ENCODE data around the gene RSU1.
A peak's percentile ranks its signal among the peaks of the same experiment; 100 is the strongest.

The RSU1 gene

DNA sequence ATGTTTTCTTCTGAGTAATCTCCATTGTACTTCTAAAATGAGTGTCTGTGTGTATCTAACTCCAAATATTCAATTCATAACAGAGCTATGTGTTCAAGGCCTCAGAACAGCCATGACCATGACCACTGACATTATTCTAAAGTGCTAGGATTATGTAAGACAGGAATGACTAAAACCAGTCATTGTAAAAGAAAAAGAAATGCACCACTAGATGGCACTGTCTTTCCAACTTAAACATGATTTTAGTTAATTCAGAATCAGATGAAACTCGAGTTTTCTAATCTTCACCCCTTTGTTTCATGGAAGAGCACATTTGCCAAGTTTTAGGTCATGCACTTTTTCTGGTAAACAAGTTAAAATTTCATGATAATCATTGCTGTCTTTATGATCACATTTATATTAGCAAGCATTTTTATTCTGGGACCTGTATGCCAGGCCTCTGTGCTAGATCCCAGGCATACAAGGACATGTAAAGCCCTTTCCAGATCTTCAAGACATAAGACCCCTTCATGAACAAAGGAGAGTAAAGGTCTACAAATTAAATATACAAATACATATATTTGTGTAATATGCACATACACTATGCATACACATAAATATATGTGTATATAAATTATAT is 26.1 kb upstream of the RSU1 start:
- Histone ChIP-seq H3K36me3 (ENCODE audit: insufficient read depth, low read length) (no peaks in the 10 kb centered on the region), H3K27me3 (ENCODE audit: insufficient read depth, low read length, poor library complexity) (no peaks in the 10 kb centered on the region), H2AFZ (ENCODE audit: low read depth, low read length) (no peak overlapping the region), H3K27ac (ENCODE audit: low read length) (no peak overlapping the region), H3K4me1 (ENCODE audit: insufficient read depth, low read length) (no peaks in the 10 kb centered on the region), H3K4me3 (ENCODE audit: low read depth in 1 of 2, low read length in 2 of 2) (no peak overlapping the region), H4K20me1 (ENCODE audit: insufficient read depth, low read length) (no peaks in the 10 kb centered on the region), H3K9me3 (ENCODE audit: insufficient read depth, low read length, severe bottlenecking) (no peaks in the 10 kb centered on the region), H3K4me2 (ENCODE audit: insufficient read depth, low read length) (no peak overlapping the region), H3K79me2 (ENCODE audit: insufficient read depth, low read length) (no peaks in the 10 kb centered on the region), H3K9ac (ENCODE audit: low read depth, low read length) (no peak overlapping the region)
- TF ChIP-seq EZH2 (IDR thresholded peaks at IDR 0.05; ENCODE audit: borderline replicate concordance, low read depth, low read length, severe bottlenecking) = no peak
- TF ChIP-seq, protein P1, sequence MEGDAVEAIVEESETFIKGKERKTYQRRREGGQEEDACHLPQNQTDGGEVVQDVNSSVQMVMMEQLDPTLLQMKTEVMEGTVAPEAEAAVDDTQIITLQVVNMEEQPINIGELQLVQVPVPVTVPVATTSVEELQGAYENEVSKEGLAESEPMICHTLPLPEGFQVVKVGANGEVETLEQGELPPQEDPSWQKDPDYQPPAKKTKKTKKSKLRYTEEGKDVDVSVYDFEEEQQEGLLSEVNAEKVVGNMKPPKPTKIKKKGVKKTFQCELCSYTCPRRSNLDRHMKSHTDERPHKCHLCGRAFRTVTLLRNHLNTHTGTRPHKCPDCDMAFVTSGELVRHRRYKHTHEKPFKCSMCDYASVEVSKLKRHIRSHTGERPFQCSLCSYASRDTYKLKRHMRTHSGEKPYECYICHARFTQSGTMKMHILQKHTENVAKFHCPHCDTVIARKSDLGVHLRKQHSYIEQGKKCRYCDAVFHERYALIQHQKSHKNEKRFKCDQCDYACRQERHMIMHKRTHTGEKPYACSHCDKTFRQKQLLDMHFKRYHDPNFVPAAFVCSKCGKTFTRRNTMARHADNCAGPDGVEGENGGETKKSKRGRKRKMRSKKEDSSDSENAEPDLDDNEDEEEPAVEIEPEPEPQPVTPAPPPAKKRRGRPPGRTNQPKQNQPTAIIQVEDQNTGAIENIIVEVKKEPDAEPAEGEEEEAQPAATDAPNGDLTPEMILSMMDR (IDR thresholded peaks at IDR 0.05; ENCODE audit: borderline replicate concordance, extremely low read depth, low read length, poor library complexity, severe bottlenecking) = peak; percentile 78
- ATAC-seq (ENCODE audit: insufficient read depth, low read depth) = peak; percentile 79
- DNase-seq = no peak

DNA sequence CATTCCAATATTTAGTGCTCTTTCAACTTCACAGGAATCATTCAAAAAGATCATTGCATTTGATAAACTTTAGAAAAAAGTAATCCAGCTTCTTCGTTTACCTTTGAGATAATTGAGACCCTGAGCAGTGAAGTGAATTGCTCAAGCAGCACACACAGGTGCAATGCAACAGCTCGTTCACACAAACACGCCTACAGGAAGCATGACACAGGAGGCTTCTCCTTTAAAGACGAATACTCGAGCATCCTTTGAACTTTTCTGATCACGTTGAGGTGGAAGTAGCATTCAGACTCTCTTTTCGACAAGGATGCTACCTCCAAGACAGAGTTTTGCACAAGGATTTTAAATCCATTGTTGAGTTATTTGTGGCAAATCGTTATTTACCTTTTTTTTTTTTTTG is 18.0 kb upstream of the RSU1 start:
- Histone ChIP-seq H3K27me3 (ENCODE audit: insufficient read depth, low read length, poor library complexity) (no peaks in the 10 kb centered on the region), H3K4me3 (ENCODE audit: low read depth in 1 of 2, low read length in 2 of 2) (no peak overlapping the region), H3K4me1 (ENCODE audit: insufficient read depth, low read length) (peaks cover 6% of the 10 kb centered on the region; the same call in 1 of the 2 replicates), H2AFZ (ENCODE audit: low read depth, low read length) (no peak overlapping the region), H4K20me1 (ENCODE audit: insufficient read depth, low read length) (no peaks in the 10 kb centered on the region), H3K27ac (ENCODE audit: low read length) (no peak overlapping the region), H3K9me3 (ENCODE audit: insufficient read depth, low read length, severe bottlenecking) (no peaks in the 10 kb centered on the region), H3K36me3 (ENCODE audit: insufficient read depth, low read length) (no peaks in the 10 kb centered on the region), H3K9ac (ENCODE audit: low read depth, low read length) (no peak overlapping the region), H3K79me2 (ENCODE audit: insufficient read depth, low read length) (no peaks in the 10 kb centered on the region), H3K4me2 (ENCODE audit: insufficient read depth, low read length) (no peak overlapping the region)
- ATAC-seq (ENCODE audit: insufficient read depth, low read depth) (peak; percentile 89), DNase-seq (peak; percentile 30)
- TF ChIP-seq, protein P1 (IDR thresholded peaks at IDR 0.05; ENCODE audit: borderline replicate concordance, extremely low read depth, low read length, poor library complexity, severe bottlenecking) = no peak
- TF ChIP-seq EZH2 (IDR thresholded peaks at IDR 0.05; ENCODE audit: borderline replicate concordance, low read depth, low read length, severe bottlenecking) = no peak

DNA sequence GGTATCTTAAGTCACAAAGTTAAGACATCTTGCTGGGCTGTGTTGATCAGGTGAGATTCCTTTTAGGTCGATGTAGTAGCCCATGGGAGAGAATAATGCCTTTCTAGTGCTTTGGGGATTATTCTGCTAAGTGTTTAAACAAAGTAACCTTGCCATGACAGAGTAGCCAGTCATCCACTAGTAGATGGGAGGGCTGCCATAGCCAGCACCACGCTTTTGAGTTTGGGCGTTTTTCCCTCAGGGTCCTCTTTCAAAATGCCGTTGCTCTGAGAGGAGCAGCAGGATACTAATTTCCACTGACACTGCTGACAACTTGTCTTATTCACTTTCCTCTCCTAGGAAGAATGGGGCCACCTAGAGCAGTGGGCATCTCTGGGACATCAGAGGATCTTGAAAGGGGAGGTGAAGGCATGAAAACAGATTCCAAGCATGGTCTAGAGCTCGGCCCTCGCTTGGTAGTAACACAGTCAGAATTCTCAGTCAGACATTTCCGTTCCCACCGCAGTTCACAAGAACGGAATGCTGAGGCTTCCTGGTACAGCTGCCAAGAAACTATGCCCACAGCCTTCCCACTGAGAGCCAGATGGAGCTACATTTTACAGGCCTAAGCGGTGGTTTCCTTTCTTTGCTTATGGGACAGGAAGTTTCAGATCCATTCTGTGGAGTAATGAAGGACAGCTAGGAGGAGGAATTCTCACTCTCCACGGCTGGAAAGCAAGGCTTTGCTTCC is 15.3 kb upstream of the RSU1 start:
- no peaks in the 10 kb centered on the region for H3K9me3 ChIP-seq (ENCODE audit: insufficient read depth, low read length, severe bottlenecking)
- TF ChIP-seq EZH2 (IDR thresholded peaks at IDR 0.05; ENCODE audit: borderline replicate concordance, low read depth, low read length, severe bottlenecking) = no peak
- TF ChIP-seq, protein P1 (IDR thresholded peaks at IDR 0.05; ENCODE audit: borderline replicate concordance, extremely low read depth, low read length, poor library complexity, severe bottlenecking) = no peak
- DNase-seq = no peak
- H3K4me1 ChIP-seq (ENCODE audit: insufficient read depth, low read length) = peaks cover 6% of the 10 kb centered on the region; the same call in 1 of the 2 replicates
- H3K27ac ChIP-seq (ENCODE audit: low read length) = no peak overlapping the region
- H3K36me3 ChIP-seq (ENCODE audit: insufficient read depth, low read length) = no peaks in the 10 kb centered on the region
- no peak for ATAC-seq (ENCODE audit: insufficient read depth, low read depth)
- no peak overlapping the region for H3K4me2 ChIP-seq (ENCODE audit: insufficient read depth, low read length)
- no peaks in the 10 kb centered on the region for H3K79me2 ChIP-seq (ENCODE audit: insufficient read depth, low read length)
- no peaks in the 10 kb centered on the region for H4K20me1 ChIP-seq (ENCODE audit: insufficient read depth, low read length)
- no peaks in the 10 kb centered on the region for H3K27me3 ChIP-seq (ENCODE audit: insufficient read depth, low read length, poor library complexity)
- no peak overlapping the region for H3K4me3 ChIP-seq (ENCODE audit: low read depth in 1 of 2, low read length in 2 of 2)
- H2AFZ ChIP-seq (ENCODE audit: low read depth, low read length) = no peak overlapping the region
- H3K9ac ChIP-seq (ENCODE audit: low read depth, low read length) = no peak overlapping the region
